ENCODE results near the gene PVALEF.
"Not testable (repeated sequence)": the region's sequence is repeated elsewhere in the genome, so short reads cannot be mapped to it uniquely, and the experiment has no call there.

Gene PVALEF

GRCh38 chr17:81219476-81220180 lies 54.3 kb downstream of the PVALEF start:
- no peak for DNase-seq (ENCODE audit: low read depth)

GRCh38 chr17:81221371-81221841 lies 56.1 kb downstream of the PVALEF start:
- no peak for DNase-seq (ENCODE audit: low read depth)

GRCh38 chr17:81221842-81222619 lies 56.7 kb downstream of the PVALEF start:
- DNase-seq (ENCODE audit: low read depth): no peak

- DNase-seq (ENCODE audit: low read depth): no peak
Measured at GRCh38 chr17:81222620-81222905, 57.3 kb downstream of the PVALEF start.

- peak; percentile 96 for DNase-seq (ENCODE audit: low read depth)
Measured at GRCh38 chr17:81222906-81223761, 57.8 kb downstream of the PVALEF start, which contains the start of gene CEP131. Gene CEP131 (minus strand): TSS chr17:81222965. CDS start chr17:81220056, 2,909 bp downstream.

GRCh38 chr17:81223762-81224130 lies 58.4 kb downstream of the PVALEF start:
- DNase-seq (ENCODE audit: low read depth): no peak

- DNase-seq (ENCODE audit: low read depth): not testable (repeated sequence)
Measured at GRCh38 chr17:81227630-81228029, 62.3 kb downstream of the PVALEF start.

GRCh38 chr17:81228420-81228819 lies 63.1 kb downstream of the PVALEF start:
- no peak for DNase-seq (ENCODE audit: low read depth)

GRCh38 chr17:81228834-81229665 lies 63.7 kb downstream of the PVALEF start:
- no peak for DNase-seq (ENCODE audit: low read depth)

GRCh38 chr17:81229666-81229920 lies 64.3 kb downstream of the PVALEF start:
- no peak for DNase-seq (ENCODE audit: low read depth)

GRCh38 chr17:81230043-81230820 lies 64.9 kb downstream of the PVALEF start:
- DNase-seq (ENCODE audit: low read depth): no peak

- no peak for DNase-seq (ENCODE audit: low read depth)
Measured at GRCh38 chr17:81231121-81231645, 65.9 kb downstream of the PVALEF start.

- no peak for DNase-seq (ENCODE audit: low read depth)
Measured at GRCh38 chr17:81231766-81232581, 66.7 kb downstream of the PVALEF start.
